Activated CD4-positive, CD25-positive, alpha-beta regulatory T cell treated with anti-CD3 and anti-CD28 coated beads, Interleukin-2, amount 50 U/mL, for 24 hours (primary cell): ENCODE results near the gene CELF4.
"Not testable (repeated sequence)": the region's sequence is repeated elsewhere in the genome, so short reads cannot be mapped to it uniquely, and the experiment has no call there.

ENCODE experiments used
- ATAC-seq, 2 donors: fragments of 150-1000 bp; cut with Tn5 transposase; one replicate each; pipeline ENCODE4 v1.10.0; 2021; ENCODE audit warnings: mild to moderate bottlenecking in 1 of 2, moderate library complexity in 1 of 2

Gene CELF4

GRCh38 chr18:37385846-37386778 is 179.5 kb downstream of the CELF4 start:
- ATAC-seq: no peak

- no peak for ATAC-seq
Observed at GRCh38 chr18:37383846-37384595, 181.6 kb downstream of the CELF4 start.

DNA sequence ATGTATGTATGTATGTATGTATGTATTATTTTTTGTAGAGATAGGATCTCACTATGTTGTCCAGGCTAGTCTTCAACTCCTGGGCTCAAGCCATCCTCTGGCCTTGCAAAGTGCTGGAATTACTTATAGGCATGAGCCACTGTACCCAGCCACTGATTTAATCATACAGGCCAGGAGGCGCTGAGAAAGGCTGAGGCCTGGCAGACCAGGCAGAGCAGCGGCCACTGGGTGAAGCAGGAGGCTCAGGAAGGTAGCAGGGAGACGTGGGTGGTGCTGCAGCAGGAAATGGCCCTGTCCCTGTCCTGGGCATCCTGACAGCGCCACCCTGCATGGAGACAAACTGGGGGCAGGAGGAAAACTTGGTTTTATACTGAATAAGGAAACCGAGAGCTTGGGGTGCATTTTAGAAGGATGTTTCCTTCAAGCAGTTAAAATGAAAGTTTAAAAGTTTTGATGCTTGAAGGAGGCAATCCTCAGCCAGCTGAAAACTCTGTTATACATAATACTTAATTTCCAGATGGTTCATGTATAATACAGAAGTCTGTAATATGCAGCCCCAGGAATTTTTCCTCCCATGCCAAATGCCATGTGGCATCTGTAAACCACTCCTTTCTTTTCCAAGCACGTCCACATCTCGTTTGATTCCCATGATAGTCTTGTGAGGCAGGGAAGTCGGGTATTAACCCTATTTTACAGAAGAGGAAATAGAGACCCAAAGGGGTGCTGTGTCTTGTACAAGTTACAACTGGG is 182.4 kb downstream of the CELF4 start:
- ATAC-seq: no peak

DNA sequence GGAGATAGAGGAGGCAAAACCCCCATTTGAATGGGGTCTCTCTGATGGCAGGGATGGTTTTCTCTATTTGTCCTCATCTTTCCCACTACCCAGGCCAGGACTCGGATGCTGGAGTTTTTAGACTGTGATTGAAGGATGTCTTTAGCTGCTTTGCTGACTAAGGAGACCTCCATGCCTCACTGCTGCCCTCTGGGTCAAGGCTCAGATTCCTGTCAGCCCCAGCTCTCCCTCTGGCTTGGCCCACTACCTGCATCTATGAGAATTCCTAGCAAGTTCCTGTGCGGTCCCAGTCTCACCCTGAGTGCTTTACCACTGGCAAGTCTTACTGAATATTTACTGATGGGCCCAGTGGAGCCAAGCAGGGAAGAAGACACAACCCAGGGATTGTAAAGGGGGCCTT is 184.0 kb downstream of the CELF4 start:
- no peak for ATAC-seq

DNA sequence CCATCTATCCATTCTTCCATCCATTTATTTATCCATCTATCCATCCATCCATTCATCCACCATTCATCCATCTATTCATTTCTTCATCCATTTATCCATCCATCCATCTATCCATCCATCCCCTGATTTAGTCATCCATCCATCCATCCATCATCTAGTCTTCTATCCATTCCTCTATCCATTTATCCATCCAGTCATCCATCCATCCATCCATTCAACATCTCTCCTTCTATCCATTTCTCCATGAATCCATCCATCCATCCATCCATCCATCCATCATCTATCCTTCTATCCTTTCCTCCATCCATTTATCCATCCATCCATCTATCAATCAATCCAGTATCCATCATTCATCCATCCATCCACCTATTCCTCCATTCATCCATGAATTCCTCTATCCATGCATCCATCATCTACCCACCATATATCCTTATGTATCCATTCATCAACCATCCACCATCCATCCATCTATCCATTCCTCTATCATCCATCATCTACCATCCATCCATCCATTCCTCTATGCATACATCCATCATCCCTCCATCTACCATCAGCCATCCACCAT is 185.0 kb downstream of the CELF4 start:
- no peak for ATAC-seq

- no peak for ATAC-seq
Observed at GRCh38 chr18:37378336-37379010, 187.1 kb downstream of the CELF4 start.

DNA sequence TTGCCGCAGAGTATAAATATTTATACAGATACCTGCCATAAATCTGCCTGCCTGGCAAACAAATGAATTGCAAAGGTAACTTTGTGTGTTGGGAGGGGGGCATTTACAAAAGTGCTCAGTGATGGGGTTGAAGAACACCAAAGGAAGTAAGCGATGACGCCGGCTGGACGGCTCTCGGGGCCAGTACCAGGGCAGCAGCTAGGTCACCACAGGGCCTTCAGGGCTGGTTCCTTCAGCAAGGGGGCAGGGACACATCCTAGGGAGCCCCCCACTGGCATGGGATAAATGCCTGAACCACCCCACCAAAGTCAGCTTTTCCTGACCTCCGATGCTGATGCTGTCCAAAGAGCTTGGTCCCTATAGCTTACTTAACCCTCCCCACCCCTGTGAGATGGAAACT is 190.4 kb downstream of the CELF4 start:
- no peak for ATAC-seq

- ATAC-seq: no peak
Observed at GRCh38 chr18:37368110-37368954, 197.3 kb downstream of the CELF4 start.

GRCh38 chr18:37364237-37364636 is 201.4 kb downstream of the CELF4 start:
- no peak for ATAC-seq

DNA sequence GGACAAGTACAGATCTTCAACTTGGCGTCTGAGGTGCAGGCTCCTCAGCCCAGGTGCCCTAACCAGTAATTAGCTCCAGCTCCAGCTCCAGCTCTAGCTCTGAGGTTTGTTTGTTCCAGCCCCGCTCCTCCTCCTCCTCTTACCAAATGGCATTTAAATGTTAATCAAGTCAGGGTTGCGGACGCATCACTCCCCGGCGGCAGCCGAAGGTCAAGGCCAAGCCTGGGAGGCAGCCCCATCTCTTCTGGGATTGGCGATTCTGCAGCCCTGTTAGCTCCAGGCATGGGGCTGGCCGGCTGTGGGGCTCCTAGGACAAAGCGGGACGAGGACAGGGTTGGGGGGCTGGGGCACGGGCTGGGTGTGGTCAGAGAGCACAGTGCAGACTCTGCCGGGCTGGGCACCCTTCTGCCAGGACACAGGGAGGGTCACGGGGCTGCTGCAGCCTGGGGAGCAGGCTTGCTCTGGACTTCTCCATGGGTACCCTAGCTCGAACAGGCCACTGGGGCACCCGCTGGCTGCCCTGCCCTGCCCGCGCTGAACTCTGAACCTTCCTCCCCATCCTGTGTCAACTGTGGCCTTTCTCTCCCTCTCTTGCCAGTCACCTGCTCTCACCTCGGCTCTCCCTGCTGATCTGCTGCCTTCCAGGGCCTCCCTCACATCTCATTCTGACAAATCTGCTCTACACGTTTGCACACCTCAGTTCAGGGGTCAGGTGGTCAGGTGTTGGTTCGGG is 203.3 kb downstream of the CELF4 start:
- no peak for ATAC-seq

DNA sequence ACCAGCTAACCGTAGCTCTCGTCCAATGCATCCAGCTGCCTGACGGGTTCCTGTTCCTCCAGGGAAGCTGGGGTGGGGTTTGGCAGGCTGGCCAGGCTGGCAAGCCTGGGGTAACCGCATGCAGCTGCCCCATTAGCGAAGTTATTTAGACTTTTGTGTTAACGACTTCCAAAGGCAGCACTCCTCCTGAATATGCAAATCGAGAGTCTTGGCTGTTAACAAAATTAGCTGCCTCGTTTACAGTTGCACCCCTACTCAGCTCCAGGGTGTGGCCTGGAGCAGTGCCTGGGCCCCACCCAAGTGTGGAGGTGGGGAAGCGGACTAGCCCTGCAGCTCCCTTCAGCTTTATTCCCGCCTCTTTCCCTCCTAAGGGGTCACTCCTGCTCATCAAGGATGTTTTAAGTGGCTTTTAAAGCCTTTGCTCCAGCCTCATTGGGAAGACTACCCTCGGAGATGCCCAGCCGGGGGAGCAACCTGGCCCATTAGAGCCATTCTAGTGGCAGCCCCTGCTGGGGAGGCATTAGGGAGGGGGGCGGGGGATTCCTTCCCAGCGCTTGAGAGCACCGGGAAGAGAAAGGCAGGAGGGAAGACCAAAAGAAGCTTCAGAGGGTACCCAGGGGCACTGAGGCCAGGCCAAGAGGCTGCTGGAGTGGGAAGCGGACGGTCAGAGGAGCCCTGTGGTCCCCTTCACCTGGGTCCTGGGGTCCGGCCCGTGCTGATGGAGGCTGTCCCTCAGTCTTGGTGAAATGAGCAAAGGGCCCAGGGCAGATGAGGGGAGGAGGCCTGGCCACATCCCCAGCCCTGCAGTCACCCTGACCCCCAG is 204.1 kb downstream of the CELF4 start:
- no peak for ATAC-seq

DNA sequence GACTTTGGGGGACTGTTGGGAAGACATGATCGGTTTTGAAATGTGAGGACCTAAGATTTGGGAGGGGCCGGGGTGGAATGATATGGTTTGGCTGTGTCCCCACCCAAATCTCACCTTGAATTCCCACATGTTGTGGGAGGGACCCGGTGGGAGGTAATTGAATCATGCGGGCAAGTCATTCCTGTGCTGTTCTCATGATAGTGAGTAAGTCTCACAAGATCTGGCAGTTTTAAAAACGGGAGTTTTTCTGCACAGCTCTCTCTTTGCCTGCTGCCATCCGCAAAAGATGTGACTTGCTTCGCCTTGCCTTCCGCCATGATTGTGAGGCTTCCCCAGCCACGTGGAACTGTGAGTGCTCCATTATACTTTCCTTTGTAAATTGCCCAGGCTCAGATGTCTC is 207.5 kb downstream of the CELF4 start:
- not testable (repeated sequence) for ATAC-seq

DNA sequence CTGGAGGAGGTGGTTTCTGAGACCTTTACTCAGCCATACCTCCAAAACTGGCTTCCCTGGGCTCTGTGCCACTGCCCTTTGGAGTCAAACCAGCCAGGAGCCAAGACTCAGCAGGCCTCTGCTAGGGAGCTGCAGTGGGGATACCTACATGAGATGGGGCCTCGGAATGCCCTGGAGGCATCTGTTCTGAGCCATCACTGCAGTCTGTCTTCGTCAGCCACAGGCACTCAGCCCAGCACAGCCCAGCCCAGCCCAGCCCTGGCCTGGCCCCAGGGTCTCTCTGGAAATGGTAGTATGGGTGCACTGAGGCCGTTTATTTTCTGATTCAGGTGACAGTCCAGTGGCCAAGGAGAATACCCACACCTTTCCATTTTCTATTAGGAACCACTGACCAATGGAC is 209.8 kb downstream of the CELF4 start:
- no peak for ATAC-seq

- no peak for ATAC-seq
Observed at GRCh38 chr18:37351110-37351509, 214.5 kb downstream of the CELF4 start.

DNA sequence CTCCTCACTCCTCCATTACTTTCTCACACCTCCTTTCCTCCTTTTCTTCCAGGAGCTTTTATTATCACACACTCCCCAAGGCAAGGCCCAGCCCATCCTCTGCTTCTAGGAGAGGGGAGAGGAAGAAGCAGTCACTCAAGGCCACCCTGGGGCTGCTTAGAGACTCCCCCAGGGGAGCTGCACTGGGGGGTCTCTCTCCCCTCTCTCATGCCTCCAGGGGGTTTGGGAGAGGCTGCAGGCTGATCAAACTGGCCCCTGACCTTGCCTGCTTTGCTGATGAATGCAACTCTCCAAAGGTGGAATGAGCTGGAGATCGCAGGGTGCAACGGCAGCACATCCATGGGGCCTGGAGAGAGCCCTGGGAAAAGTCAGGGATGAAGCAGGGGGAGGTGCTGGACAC is 216.9 kb downstream of the CELF4 start:
- ATAC-seq: no peak

DNA sequence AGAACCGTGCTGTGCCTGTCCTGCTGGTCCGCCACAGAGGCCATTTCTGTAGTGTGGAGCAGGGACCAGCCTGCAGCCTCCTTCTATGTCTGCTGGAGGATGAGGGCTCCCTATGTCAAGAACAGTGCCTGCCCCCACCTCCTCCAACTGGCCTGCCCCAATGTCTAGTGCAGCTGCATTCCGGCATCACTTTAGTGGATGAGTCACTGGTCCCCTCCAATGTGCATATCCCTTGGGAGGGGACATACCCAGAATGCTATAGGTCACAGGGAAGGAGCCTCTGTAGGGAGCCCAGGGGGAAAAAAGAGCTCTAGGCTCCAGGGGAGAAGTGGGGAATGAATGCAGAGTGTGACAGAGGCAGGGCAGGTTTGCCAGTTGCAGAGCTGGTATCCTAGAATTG is 219.6 kb downstream of the CELF4 start:
- ATAC-seq: no peak

DNA sequence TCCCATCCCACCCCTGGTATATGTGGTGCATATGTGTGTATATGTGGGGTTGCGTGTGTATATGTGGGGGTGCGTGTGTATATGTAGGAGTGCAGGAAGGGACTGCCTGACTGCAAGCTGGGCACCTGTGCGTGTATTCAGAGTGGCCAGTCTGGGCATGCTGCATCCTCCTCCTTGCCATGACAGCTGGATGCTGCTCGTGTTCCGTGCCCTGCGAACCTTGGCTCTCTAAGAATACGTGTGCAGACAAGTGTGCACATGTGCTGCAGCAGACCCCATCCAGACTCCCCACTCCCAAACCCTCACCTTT is 222.1 kb downstream of the CELF4 start:
- no peak for ATAC-seq

- no peak for ATAC-seq
Observed at GRCh38 chr18:37341473-37342086, 224.0 kb downstream of the CELF4 start.

DNA sequence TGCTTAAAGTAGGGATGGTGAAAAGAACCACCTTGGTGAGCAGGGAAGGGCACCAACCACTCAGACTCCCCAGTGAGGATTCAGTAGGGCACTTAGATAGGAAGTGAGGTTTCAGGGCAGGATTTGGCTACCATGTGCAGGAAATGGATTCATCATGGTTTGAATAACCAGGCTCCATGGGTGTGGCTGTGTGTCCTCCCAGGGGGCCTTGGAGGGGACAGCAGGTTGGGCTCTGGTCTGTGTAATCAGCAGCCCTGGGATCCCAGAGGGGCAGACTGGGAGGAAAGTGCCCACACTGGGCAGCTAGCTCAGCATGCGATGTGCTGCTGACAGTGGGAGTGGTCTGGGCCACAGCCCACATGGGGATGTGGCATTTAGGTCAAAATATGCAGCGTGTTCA is 224.6 kb downstream of the CELF4 start:
- ATAC-seq: no peak
